HG03039 (cell line): ENCODE results near the gene IL7R.

Experiments used
- ATAC-seq: cut with Tn5 transposase; IDR thresholded peaks from one replicate; pipeline ENCODE4 v1.9.1; 2021; ENCODE audit warnings: mild to moderate bottlenecking, moderate library complexity; ENCODE audit not compliant: unreplicated experiment

Gene IL7R

GRCh38 chr5:35856765-35857351 is at the start of gene IL7R:
IL7R (plus strand) TSS chr5:35856891; CDS start chr5:35856978, 87 bp downstream.
- no peak for ATAC-seq

DNA sequence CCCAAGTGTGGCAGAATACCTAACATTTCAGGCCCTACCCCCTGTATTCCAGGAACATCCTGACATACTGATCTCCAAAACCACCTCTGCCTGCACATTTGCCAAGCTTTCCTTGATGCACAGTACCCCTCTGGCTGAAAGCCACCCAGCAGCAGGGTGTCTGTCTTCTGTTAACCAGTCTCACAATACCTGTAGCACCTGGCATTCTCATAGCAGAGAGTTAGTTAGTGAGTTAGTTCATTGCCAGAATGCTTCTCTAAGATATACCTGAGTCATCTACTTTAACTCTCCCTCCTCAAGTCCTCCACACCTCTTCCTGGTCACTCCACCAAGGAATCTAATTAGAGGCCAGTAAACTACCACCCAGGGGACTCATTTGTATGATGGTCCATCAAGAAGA is 46.1 kb upstream of the IL7R start:
- ATAC-seq: no peak

DNA sequence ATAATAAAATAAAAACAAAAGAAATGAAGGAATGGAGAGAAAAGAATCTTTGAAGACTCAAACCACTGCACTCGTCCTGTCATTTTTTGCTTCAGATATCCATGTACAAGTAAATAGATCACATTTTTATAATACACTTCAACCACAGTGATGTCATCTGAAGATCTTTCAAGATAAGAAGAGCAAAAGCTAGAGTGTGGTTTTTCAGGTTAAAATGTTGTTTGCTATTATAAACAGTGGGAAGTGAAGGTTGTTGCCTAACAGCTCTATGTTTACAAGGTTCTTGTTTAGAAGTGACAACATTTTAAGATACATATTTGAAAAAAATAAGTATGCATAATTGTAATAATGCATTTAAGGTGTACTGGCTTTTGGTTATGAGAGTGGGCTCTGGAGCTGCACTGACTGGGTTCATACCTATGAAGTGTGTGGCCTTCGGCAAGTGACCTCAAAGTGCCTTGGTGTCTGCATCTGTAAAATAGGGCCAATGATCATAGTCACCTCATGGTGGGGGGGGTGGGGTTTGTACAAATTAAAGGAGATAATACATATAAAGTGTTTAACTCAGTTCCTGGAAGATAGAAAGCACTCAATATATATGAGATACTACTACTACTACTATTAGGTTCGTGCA is 45.5 kb upstream of the IL7R start:
- ATAC-seq: no peak

GRCh38 chr5:35813521-35813920 is 43.2 kb upstream of the IL7R start:
- ATAC-seq: no peak

- ATAC-seq: no peak
These were observed 41.4 kb upstream of the IL7R start for GRCh38 chr5:35815089-35815936.

- no peak for ATAC-seq
These were observed 39.7 kb upstream of the IL7R start for GRCh38 chr5:35816881-35817521.

DNA sequence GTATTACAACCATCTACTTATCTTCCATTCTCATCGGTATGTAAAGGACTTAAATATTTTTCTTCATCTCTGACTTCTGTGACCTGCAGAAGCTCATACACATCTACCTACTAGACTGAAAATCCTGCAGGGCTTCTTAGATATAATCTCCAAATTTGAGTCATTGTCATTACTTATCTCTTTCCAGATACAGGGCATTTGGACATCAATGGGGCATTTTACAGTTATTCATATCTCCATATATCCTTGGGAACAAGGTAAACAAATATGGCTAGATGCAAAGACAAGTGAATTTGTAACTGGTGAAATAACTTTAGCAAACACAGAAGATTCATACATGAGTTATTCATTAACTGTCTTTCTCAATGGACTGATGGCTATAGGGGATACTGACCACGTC is 37.7 kb upstream of the IL7R start:
- no peak for ATAC-seq

DNA sequence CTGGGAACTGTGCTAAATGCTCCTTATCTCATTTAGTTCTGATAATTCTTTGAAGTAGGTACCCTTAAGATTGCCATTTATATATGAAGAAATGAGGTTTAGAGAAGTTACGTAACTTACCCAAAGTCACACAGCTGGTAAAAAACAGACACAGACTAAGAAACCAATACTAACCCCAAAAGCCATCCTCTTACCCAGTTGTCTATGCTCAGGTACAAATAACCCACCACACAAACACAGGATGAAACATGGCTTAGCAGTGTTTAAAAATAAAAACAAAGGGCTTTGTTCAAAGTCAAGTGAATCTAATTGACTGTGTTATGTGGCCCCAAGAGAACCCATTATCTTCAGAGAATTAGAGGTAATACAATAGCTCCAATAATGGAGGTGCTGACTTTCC is 37.0 kb upstream of the IL7R start:
- ATAC-seq: no peak

GRCh38 chr5:35820735-35821134 is 36.0 kb upstream of the IL7R start:
- ATAC-seq: no peak

- no peak for ATAC-seq
These were observed 35.2 kb upstream of the IL7R start for GRCh38 chr5:35821513-35821912.

GRCh38 chr5:35822511-35822910 is 34.2 kb upstream of the IL7R start:
- no peak for ATAC-seq

DNA sequence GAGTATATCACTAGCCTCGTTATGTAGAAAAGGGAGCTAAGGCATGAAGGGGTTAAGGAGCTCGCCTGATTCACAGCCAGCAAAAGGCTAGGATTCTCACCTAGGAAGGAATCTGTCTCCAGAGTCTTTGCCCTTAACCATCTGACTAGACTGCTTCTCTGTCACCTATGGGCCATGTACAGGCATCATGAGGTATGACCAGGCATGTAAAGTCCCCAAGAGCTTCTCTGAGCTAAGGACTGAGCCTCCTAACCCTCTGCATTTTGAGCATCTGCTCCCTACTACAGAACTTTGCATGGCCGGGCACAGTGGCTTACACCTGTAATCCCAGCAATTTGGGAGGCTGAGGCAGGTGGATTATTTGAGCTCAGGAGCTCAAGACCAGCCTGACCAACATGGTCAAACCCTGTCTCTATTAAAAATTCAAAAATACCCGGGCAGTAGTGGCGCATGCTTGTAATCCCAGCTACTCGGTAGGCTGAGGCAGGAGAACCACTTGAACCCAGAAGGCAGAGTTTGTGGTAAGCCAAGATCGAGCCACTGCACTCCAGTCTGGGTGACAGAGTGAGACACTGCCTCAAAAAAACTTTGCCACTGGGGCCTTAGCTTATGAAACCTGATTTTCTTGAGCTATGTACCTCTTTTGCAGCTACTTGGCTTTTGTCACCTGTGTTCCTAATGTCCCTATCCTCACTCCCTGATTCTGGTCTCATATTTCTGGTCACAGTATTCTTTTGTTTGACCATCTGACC is 33.2 kb upstream of the IL7R start:
- ATAC-seq: no peak

- ATAC-seq: no peak
These were observed 30.6 kb upstream of the IL7R start for GRCh38 chr5:35826056-35826455.

DNA sequence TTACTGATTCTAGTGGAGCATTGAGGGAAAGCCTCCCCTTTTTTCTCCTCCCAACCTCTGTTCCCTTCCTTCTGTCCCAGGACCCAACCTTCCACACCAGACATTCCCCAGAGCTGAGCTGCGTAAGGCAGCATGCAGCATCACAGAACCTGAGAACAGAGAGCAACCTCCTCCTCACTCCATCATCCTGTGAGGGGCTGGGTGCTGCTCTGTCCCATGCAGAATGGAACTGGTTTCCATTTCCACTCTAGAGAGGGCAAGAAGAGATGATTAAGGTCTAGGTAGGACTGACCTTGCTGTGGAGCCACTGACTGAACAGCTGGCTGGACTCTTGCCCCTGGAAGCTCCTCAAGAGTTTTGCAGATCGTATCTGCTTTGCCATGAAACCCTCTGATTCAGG is 30.1 kb upstream of the IL7R start:
- no peak for ATAC-seq

DNA sequence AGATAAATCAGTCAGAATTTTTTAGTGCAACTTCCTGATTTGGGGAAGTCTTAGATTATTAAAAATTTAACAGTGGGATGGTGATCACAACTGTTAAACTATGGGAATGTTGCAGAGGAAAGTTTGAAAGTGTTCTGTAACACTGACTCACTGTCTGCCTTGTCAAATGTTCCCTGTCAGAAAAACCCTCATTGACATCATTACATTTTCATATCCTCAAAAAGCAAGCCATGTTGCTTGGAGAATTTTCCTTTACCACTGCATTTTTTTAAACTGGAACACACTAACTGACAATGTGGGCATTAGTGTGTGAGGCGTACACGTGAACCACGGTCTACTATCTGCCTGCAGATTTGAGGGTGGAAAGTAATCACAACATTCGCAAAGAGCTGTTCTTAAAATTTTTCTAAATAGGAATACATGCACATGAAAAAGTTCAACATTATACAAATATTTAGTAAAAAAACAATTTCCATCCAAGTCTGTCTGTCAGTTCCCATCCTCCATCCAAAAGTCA is 28.6 kb upstream of the IL7R start:
- no peak for ATAC-seq

DNA sequence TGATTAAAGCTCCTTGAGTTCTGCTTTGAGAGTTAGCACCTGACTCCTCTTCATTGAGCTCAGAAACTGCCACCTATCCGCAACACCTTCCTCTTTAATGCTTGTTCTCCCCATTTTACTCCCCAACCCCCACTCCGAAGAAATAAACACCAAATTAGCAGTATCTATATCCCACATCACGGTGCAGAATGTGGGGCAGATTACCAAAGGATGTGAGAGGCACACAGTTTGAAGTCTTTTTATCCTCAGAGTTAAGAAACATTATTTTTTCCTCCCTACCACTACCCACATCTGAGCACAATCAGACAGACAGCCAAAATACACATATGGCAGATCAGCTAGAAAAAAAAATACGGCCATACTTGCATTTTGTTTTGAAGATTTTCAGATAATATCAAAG is 26.1 kb upstream of the IL7R start:
- ATAC-seq: no peak

GRCh38 chr5:35832762-35833161 is 23.9 kb upstream of the IL7R start:
- ATAC-seq: no peak

- no peak for ATAC-seq
These were observed 23.5 kb upstream of the IL7R start for GRCh38 chr5:35833224-35833623.

- ATAC-seq: no peak
These were observed 20.6 kb upstream of the IL7R start for GRCh38 chr5:35835796-35836742.
